HCT116 (cell line): Measurements from ENCODE around the gene GRIP1. TPM values are rescaled to one million over a fixed set of nuclear protein-coding genes. Genes with fewer than 3 reads are reported as not detected.

ENCODE experiments used
- ATAC-seq: fragments of 200-7000 bp; cut with Tn5 transposase; 2 replicates; pipeline ENCODE4 v1.9.1; 2020; ENCODE audit warnings: mild to moderate bottlenecking, moderate library complexity
- Bru-seq: library from RNA; stranded (reverse); fragments of 400-500 nt; gene quantifications from one replicate; lab custom pipeline; 2021; lab: Mats Ljungman, UMichigan
- BruChase-seq, 2 experiments: library from RNA; stranded (reverse); fragments of 400-500 nt; gene quantifications; one replicate each; lab custom pipeline; 2021; lab: Mats Ljungman, UMichigan
- BruUV-seq: library from RNA; stranded (reverse); fragments of 400-500 nt; replicated peaks from 2 replicates; lab custom pipeline; 2021; lab: Mats Ljungman, UMichigan
- CTCF ChIA-PET: fragments of 300-600 bp; sonication (Branson Sonifier 250); formaldehyde crosslinking; loops from one replicate; lab custom pipeline; 2021; ENCODE audit warnings: antibody characterized with exemption; lab: Charles Lee
- POLR2A ChIA-PET: fragments of 300-600, 350-600 bp; sonication (Branson Sonifier 250); formaldehyde crosslinking; loops from one replicate; lab custom pipeline; 2021; ENCODE audit warnings: antibody characterized with exemption; lab: Charles Lee
- RAD21 ChIA-PET, 2 experiments: fragments of 300-600 bp; sonication (Branson Sonifier 250); formaldehyde crosslinking; loops; one replicate each; lab custom pipeline; 2023; ENCODE audit warnings: low total read pairs in 2 of 2; ENCODE audit not compliant: uncharacterized antibody in 2 of 2, unreplicated experiment in 2 of 2, low non-redundant PET in 1 of 2; lab: Charles Lee
- DNase-seq: peaks from one replicate; pipeline ENCODE4 v3.0.0-alpha.2; 2010; ENCODE audit warnings: low read depth, low spot score
- H2AFZ ChIP-seq: fragments of 200-600 bp; shearing (Covaris generic), sonication (generic); 2 replicates; pipeline ENCODE4 v1.6.1; 2017; ENCODE audit warnings: low read depth, mixed run types, mixed read lengths, antibody characterized with exemption, low read length; ENCODE audit not compliant: poor library complexity, severe bottlenecking
- H3K27ac ChIP-seq: 2 replicates; pipeline ENCODE4 v1.5.1; 2012; ENCODE audit warnings: low read depth, low read length
- H3K27me3 ChIP-seq: fragments of 200-600 bp; sonication (generic); 2 replicates; pipeline ENCODE4 v1.6.1; 2016; ENCODE audit warnings: mixed run types, low read length, mixed read lengths; ENCODE audit not compliant: insufficient read depth
- H3K36me3 ChIP-seq, 2 experiments: fragments of 200-500 bp in 1 of 2; fragments of 200-600 bp in 1 of 2; sonication (Bioruptor generic) in 1 of 2; sonication (generic) in 1 of 2; 2 replicates each; pipeline versions ENCODE4 v1.5.1 to v1.6.1; 2014 to 2016; ENCODE audit warnings: low read length in 2 of 2, inconsistent platforms in 1 of 2, mixed read lengths in 1 of 2, mixed run types in 1 of 2; ENCODE audit not compliant: insufficient read depth in 2 of 2, control insufficient read depth in 1 of 2
- H3K4me1 ChIP-seq, 2 experiments: fragments of 200-600 bp in 1 of 2; sonication (generic) in 1 of 2; 2 replicates each; pipeline versions ENCODE4 v1.5.1 to v1.6.1; 2012 to 2017; ENCODE audit warnings: low read length in 2 of 2, inconsistent platforms in 1 of 2, mild to moderate bottlenecking in 1 of 2, mixed read lengths in 1 of 2, mixed run types in 1 of 2, moderate library complexity in 1 of 2; ENCODE audit not compliant: insufficient read depth in 2 of 2, control insufficient read depth in 1 of 2
- H3K4me2 ChIP-seq: fragments of 200-600 bp; sonication (generic); 2 replicates; pipeline ENCODE4 v1.6.1; 2017; ENCODE audit warnings: mixed run types, low read length, mixed read lengths
- H3K4me3 ChIP-seq, 2 experiments: fragments of 200-600 bp in 1 of 2; sonication (generic) in 1 of 2; replicated peaks in 1 of 2; 2 replicates each; pipeline ENCODE4 v1.5.1; 2011 to 2016; ENCODE audit warnings: low read length in 2 of 2, control low read depth in 1 of 2, low read depth in 1 of 2, mild to moderate bottlenecking in 1 of 2, mixed read lengths in 1 of 2, mixed run types in 1 of 2
- H3K79me2 ChIP-seq: fragments of 200-600 bp; sonication (generic); 2 replicates; pipeline ENCODE4 v1.6.1; 2017; ENCODE audit warnings: mild to moderate bottlenecking, mixed run types, low read length, moderate library complexity, mixed read lengths; ENCODE audit not compliant: insufficient read depth
- H3K9ac ChIP-seq: fragments of 200-600 bp; sonication (generic); 2 replicates; pipeline ENCODE4 v1.6.1; 2016; ENCODE audit warnings: low read length, mixed read lengths
- H3K9me2 ChIP-seq: fragments of 200-600 bp; sonication (generic), shearing (Covaris generic); 2 replicates; pipeline ENCODE4 v1.6.1; 2017; ENCODE audit warnings: mixed run types, mild to moderate bottlenecking, moderate library complexity; ENCODE audit not compliant: insufficient read depth
- H3K9me3 ChIP-seq, 2 experiments: fragments of 200-500 bp in 1 of 2; fragments of 200-600 bp in 1 of 2; sonication (Bioruptor generic) in 1 of 2; sonication (generic) in 1 of 2; 2 replicates each; pipeline ENCODE4 v1.6.1; 2014 to 2017; ENCODE audit warnings: low read length in 2 of 2, mixed read lengths in 2 of 2, inconsistent platforms in 1 of 2, low read depth in 1 of 2, mild to moderate bottlenecking in 1 of 2, mixed run types in 1 of 2, moderate library complexity in 1 of 2; ENCODE audit not compliant: control insufficient read depth in 1 of 2, insufficient read depth in 1 of 2
- H4K20me1 ChIP-seq: fragments of 200-600 bp; sonication (generic), shearing (Covaris generic); 2 replicates; pipeline ENCODE4 v1.6.1; 2017; ENCODE audit warnings: mixed run types, mild to moderate bottlenecking, moderate library complexity; ENCODE audit not compliant: insufficient read depth
- CBX3 ChIP-seq: IDR thresholded peaks from 2 replicates; pipeline ENCODE4 v1.6.1; 2012; ENCODE audit warnings: low read depth
- CEBPB ChIP-seq: IDR thresholded peaks from 2 replicates; pipeline ENCODE4 v1.6.1; 2012; ENCODE audit warnings: low read depth
- EGR1 ChIP-seq: IDR thresholded peaks from 2 replicates; pipeline ENCODE4 v1.6.1; 2012; ENCODE audit warnings: low read depth
- ELF1 ChIP-seq: IDR thresholded peaks from 2 replicates; pipeline ENCODE4 v1.6.1; 2012; ENCODE audit warnings: low read depth, borderline replicate concordance
- EZH2 ChIP-seq: fragments of 200-600 bp; sonication (generic); IDR thresholded peaks from 2 replicates; pipeline ENCODE4 v1.6.1; 2017; ENCODE audit warnings: antibody characterized with exemption, mixed run types
- FOSL1 ChIP-seq: IDR thresholded peaks from 2 replicates; pipeline ENCODE4 v1.6.1; 2012; ENCODE audit warnings: low read depth
- JUND ChIP-seq: IDR thresholded peaks from 2 replicates; pipeline ENCODE4 v1.6.1; 2012
- POLR2AphosphoS5 ChIP-seq: IDR thresholded peaks from 2 replicates; pipeline ENCODE4 v1.6.1; 2011; ENCODE audit warnings: mild to moderate bottlenecking, low read depth, low read length, moderate library complexity
- RAD21 ChIP-seq: IDR thresholded peaks from 2 replicates; pipeline ENCODE4 v1.6.1; 2012; ENCODE audit warnings: low read depth, mild to moderate bottlenecking
- SIN3A ChIP-seq: IDR thresholded peaks from 2 replicates; pipeline ENCODE4 v1.6.1; 2012; ENCODE audit warnings: low read depth
- SRF ChIP-seq: IDR thresholded peaks from 2 replicates; pipeline ENCODE4 v1.6.1; 2012; ENCODE audit warnings: low read depth
- TCF7L2 ChIP-seq: IDR thresholded peaks from 2 replicates; pipeline ENCODE4 v1.7.0; 2011; ENCODE audit warnings: borderline replicate concordance, inconsistent platforms; ENCODE audit not compliant: insufficient read depth, insufficient read length; ENCODE audit errors: extremely low read depth
- YY1 ChIP-seq: IDR thresholded peaks from 2 replicates; pipeline ENCODE4 v1.6.1; 2011; ENCODE audit warnings: low read length, low read depth, moderate library complexity, mild to moderate bottlenecking; ENCODE audit not compliant: insufficient replicate concordance; ENCODE audit errors: extremely low read depth
- ZFX ChIP-seq: fragments of 450-650 bp; IDR thresholded peaks from 2 replicates; pipeline ENCODE4 v1.6.1; 2017
- intact Hi-C: fragments of 100-400 bp; cut with micrococcal nuclease; formaldehyde crosslinking; loops from 2 replicates; pipeline ENCODE4 v1.10.0; 2022
- long read RNA-seq: library from polyadenylated mRNA; unstranded; transcript quantifications from one replicate; pipeline ENCODE4 v2.0.0, GENCODE V29; 2021; ENCODE audit not compliant: unreplicated experiment
- polyA plus RNA-seq: library from polyadenylated mRNA; unstranded; fragments of >200 nt; gene quantifications from 2 replicates; pipeline ENCODE4 v1.2.1, GENCODE V29; 2012; ENCODE audit warnings: missing spikeins
- total RNA-seq: library from RNA; stranded (reverse); gene quantifications from one replicate; pipeline ENCODE4 v1.2.1, GENCODE V29; 2021; ENCODE audit not compliant: unreplicated experiment
- TF ChIP-seq, protein P1 (sequence below): IDR thresholded peaks from 2 replicates; pipeline ENCODE4 v1.6.1; 2012; ENCODE audit warnings: low read depth
- TF ChIP-seq, protein P2 (sequence below): IDR thresholded peaks from 2 replicates; pipeline ENCODE4 v1.6.1; 2012
- TF ChIP-seq, protein P3 (sequence below): IDR thresholded peaks from 2 replicates; pipeline ENCODE4 v1.6.1; 2012

The GRIP1 gene, protein sequence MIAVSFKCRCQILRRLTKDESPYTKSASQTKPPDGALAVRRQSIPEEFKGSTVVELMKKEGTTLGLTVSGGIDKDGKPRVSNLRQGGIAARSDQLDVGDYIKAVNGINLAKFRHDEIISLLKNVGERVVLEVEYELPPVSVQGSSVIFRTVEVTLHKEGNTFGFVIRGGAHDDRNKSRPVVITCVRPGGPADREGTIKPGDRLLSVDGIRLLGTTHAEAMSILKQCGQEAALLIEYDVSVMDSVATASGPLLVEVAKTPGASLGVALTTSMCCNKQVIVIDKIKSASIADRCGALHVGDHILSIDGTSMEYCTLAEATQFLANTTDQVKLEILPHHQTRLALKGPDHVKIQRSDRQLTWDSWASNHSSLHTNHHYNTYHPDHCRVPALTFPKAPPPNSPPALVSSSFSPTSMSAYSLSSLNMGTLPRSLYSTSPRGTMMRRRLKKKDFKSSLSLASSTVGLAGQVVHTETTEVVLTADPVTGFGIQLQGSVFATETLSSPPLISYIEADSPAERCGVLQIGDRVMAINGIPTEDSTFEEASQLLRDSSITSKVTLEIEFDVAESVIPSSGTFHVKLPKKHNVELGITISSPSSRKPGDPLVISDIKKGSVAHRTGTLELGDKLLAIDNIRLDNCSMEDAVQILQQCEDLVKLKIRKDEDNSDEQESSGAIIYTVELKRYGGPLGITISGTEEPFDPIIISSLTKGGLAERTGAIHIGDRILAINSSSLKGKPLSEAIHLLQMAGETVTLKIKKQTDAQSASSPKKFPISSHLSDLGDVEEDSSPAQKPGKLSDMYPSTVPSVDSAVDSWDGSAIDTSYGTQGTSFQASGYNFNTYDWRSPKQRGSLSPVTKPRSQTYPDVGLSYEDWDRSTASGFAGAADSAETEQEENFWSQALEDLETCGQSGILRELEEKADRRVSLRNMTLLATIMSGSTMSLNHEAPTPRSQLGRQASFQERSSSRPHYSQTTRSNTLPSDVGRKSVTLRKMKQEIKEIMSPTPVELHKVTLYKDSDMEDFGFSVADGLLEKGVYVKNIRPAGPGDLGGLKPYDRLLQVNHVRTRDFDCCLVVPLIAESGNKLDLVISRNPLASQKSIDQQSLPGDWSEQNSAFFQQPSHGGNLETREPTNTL
- total RNA-seq: not detected
- polyA plus RNA-seq: 0.08 and 0.22 TPM in 2 replicates
- percentile 6 among the genes with signal in this experiment for Bru-seq, nascent RNA
- percentile 5 among the genes with signal in this experiment for BruChase-seq, experiment 1, labeled RNA remaining after a 6-hour chase
- BruChase-seq, experiment 2, labeled RNA remaining after a 2-hour chase: percentile 6 among the genes with signal in this experiment
- long read RNA-seq: 0 reads

DNA sequence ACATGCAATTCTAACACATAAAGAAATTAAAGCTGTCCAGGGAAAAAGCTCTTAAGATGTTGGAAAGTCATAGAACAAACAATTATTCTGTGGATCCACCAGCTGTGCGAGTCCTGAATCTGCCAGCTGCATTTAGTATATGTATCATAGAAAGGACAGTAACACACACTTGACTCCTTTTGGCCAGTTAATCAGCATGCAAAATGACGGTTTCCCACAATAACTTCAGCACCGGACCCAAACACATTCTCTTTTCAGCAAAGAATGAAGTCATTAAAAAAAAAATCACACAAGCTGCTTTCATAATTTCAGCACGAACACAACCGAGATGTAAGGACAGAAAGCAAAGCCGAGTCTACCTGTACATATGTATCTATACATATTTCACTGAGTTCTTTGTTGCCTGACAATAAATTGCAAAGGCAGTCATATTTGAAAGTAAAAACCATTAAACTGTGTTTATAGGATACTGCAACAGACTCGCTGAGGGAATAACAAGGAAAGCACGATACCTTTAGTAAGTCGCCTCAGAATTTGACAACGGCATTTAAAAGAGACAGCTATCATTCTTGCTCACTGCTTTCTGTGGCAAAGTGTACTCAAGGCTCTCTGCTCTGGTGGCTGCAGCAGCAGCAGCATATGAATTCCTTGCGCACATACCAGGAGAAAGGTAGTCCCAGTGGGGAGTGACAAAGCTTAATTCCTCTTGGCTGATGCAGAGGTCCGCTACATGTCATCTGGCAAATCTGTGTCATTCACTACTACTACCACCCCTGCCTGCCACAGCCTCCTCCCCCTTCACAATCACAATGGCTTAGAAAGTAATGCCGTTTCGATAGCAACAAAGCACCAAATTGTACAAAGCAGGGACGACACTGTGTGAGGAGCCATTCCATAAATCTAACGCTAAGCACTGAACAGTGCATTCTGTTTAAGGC is at the start of gene GRIP1:
GRIP1 (minus strand) TSS at position 739 of the 938 bp plus-strand sequence; CDS start at position 567, 172 bp downstream.
- Histone ChIP-seq H4K20me1 (no peaks in the 10 kb centered on the region), H3K27me3 (peaks cover 81% of the 10 kb centered on the region), H3K36me3 (no peaks in the 10 kb centered on the region), H3K9ac (no peak within 1 kb of the TSS), H3K4me2 (no peak within 1 kb of the TSS), H3K9me2 (no peaks in the 10 kb centered on the region), H2AFZ (no peak within 1 kb of the TSS), H3K9me3 (no peaks in the 10 kb centered on the region), H3K4me3 (no peak within 1 kb of the TSS), H3K79me2 (no peaks in the 10 kb centered on the region), H3K4me1 (no peaks in the 10 kb centered on the region), H3K27ac (no peak within 1 kb of the TSS)
- ChIA-PET POLR2A (no interaction called here), RAD21 (no interaction called here), CTCF (no interaction called here)
- no TSS peak for BruUV-seq
- ATAC-seq (no peak), DNase-seq (no peak)
- intact Hi-C loops: no loop called here
- TF ChIP-seq YY1 (no peak), EGR1 (no peak), RAD21 (no peak), EZH2 (no peak), ELF1 (no peak), CBX3 (no peak), SRF (no peak), CEBPB (no peak), POLR2AphosphoS5 (no peak), TCF7L2 (no peak), ZFX (no peak), FOSL1 (no peak), JUND (no peak), SIN3A (no peak)
- TF ChIP-seq, protein P1, sequence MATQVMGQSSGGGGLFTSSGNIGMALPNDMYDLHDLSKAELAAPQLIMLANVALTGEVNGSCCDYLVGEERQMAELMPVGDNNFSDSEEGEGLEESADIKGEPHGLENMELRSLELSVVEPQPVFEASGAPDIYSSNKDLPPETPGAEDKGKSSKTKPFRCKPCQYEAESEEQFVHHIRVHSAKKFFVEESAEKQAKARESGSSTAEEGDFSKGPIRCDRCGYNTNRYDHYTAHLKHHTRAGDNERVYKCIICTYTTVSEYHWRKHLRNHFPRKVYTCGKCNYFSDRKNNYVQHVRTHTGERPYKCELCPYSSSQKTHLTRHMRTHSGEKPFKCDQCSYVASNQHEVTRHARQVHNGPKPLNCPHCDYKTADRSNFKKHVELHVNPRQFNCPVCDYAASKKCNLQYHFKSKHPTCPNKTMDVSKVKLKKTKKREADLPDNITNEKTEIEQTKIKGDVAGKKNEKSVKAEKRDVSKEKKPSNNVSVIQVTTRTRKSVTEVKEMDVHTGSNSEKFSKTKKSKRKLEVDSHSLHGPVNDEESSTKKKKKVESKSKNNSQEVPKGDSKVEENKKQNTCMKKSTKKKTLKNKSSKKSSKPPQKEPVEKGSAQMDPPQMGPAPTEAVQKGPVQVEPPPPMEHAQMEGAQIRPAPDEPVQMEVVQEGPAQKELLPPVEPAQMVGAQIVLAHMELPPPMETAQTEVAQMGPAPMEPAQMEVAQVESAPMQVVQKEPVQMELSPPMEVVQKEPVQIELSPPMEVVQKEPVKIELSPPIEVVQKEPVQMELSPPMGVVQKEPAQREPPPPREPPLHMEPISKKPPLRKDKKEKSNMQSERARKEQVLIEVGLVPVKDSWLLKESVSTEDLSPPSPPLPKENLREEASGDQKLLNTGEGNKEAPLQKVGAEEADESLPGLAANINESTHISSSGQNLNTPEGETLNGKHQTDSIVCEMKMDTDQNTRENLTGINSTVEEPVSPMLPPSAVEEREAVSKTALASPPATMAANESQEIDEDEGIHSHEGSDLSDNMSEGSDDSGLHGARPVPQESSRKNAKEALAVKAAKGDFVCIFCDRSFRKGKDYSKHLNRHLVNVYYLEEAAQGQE: no peak
- TF ChIP-seq, protein P2, sequence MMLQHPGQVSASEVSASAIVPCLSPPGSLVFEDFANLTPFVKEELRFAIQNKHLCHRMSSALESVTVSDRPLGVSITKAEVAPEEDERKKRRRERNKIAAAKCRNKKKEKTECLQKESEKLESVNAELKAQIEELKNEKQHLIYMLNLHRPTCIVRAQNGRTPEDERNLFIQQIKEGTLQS: no peak
- TF ChIP-seq, protein P3, sequence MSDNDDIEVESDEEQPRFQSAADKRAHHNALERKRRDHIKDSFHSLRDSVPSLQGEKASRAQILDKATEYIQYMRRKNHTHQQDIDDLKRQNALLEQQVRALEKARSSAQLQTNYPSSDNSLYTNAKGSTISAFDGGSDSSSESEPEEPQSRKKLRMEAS: no peak
